ENCODE data around the gene IL1RAPL1.

DNA sequence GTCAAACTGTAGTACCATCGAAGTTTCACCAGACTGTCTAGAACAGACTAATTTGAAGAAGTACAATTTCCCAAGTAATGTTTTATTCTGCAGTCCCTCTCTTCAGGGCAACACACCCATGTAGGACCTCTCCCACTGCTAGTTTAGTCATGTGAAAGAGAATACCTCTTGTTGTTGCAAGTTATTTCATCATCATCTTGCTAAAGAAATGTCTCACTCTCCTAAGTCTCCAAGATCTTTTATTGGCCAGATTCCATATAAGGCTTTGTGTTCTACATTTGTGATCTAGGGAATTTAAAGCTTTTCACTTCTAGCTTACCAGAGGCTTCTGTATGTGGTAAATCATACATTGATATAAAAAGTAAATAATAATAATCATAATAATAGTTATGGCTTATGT, 882.8 kb downstream of the IL1RAPL1 start:
- TF ChIP-seq, protein P1, sequence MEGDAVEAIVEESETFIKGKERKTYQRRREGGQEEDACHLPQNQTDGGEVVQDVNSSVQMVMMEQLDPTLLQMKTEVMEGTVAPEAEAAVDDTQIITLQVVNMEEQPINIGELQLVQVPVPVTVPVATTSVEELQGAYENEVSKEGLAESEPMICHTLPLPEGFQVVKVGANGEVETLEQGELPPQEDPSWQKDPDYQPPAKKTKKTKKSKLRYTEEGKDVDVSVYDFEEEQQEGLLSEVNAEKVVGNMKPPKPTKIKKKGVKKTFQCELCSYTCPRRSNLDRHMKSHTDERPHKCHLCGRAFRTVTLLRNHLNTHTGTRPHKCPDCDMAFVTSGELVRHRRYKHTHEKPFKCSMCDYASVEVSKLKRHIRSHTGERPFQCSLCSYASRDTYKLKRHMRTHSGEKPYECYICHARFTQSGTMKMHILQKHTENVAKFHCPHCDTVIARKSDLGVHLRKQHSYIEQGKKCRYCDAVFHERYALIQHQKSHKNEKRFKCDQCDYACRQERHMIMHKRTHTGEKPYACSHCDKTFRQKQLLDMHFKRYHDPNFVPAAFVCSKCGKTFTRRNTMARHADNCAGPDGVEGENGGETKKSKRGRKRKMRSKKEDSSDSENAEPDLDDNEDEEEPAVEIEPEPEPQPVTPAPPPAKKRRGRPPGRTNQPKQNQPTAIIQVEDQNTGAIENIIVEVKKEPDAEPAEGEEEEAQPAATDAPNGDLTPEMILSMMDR (IDR thresholded peaks at IDR 0.05; ENCODE audit: insufficient read depth, low read depth, low read length): no peak
- no peak for TF ChIP-seq EZH2 (IDR thresholded peaks at IDR 0.05; ENCODE audit: insufficient read depth, low read length)
